ENCODE measurements around the gene KAZN.

KAZN gene

GRCh38 chr1:14615549-14616218, 17.2 kb downstream of the KAZN start:
- no peak for DNase-seq

- DNase-seq = no peak
Observed at GRCh38 chr1:14616632-14617396, 18.3 kb downstream of the KAZN start.

- no peak for DNase-seq
Observed at GRCh38 chr1:14617791-14618190, 19.3 kb downstream of the KAZN start.

GRCh38 chr1:14620941-14621340, 22.5 kb downstream of the KAZN start:
- no peak for DNase-seq

- no peak for DNase-seq
Observed at GRCh38 chr1:14623090-14623489, 24.6 kb downstream of the KAZN start.

- no peak for DNase-seq
Observed at GRCh38 chr1:14624941-14625340, 26.5 kb downstream of the KAZN start.

GRCh38 chr1:14625572-14625971, 27.1 kb downstream of the KAZN start:
- DNase-seq = no peak

GRCh38 chr1:14625996-14626395, 27.5 kb downstream of the KAZN start:
- DNase-seq = no peak

- DNase-seq = no peak
Observed at GRCh38 chr1:14626869-14627607, 28.6 kb downstream of the KAZN start.

GRCh38 chr1:14627608-14628489, 29.4 kb downstream of the KAZN start:
- no peak for DNase-seq

GRCh38 chr1:14629363-14630014, 31.0 kb downstream of the KAZN start:
- no peak for DNase-seq

- no peak for DNase-seq
Observed at GRCh38 chr1:14630986-14631385, 32.5 kb downstream of the KAZN start.

- DNase-seq = no peak
Observed at GRCh38 chr1:14631421-14631820, 32.9 kb downstream of the KAZN start.

- DNase-seq = no peak
Observed at GRCh38 chr1:14634486-14634885, 36.0 kb downstream of the KAZN start.

- no peak for DNase-seq
Observed at GRCh38 chr1:14635421-14635820, 36.9 kb downstream of the KAZN start.

GRCh38 chr1:14636897-14637632, 38.6 kb downstream of the KAZN start:
- DNase-seq = no peak

GRCh38 chr1:14639291-14640050, 41.0 kb downstream of the KAZN start:
- DNase-seq = no peak

- no peak for DNase-seq
Observed at GRCh38 chr1:14642712-14643111, 44.2 kb downstream of the KAZN start.

- no peak for DNase-seq
Observed at GRCh38 chr1:14646973-14647372, 48.5 kb downstream of the KAZN start.

- DNase-seq = no peak
Observed at GRCh38 chr1:14647777-14648176, 49.3 kb downstream of the KAZN start.

- no peak for DNase-seq
Observed at GRCh38 chr1:14648391-14648790, 49.9 kb downstream of the KAZN start.

Data from NCI-H226 (cell line).